Measurements from ENCODE around the gene THRA. TPM values are rescaled to one million over a fixed set of nuclear protein-coding genes. Genes with fewer than 3 reads are reported as not detected.

Gene THRA
- total RNA-seq, 1 experiment from 2014 or later = 10.1 TPM

DNA sequence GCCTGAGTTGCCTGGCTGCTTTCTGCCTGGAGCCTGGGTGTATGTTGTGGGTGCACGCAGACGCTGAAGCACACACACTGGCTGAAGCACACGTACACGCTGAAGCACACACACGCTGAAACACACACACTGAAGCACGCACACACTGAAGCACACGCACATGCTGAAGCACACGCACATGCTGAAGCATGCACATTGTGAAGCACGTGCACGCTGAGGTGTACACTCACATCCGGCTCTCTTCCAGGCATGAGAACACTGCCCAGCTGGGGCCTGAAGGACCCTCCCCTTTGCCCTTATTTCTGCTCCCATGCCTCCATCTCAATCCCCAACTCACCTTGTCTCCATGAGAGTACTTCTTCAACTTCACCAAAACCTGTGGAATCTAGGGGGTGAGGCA lies 31.1 kb upstream of the THRA start:
- no peaks in the 10 kb centered on the region for H3K27me3 ChIP-seq (ENCODE audit: insufficient read depth, low read length)
- H3K79me2 ChIP-seq (ENCODE audit: insufficient read depth, low read length) = no peaks in the 10 kb centered on the region
- H2BK15ac ChIP-seq (ENCODE audit: low read depth, low read length) = no peak overlapping the region
- H3K9me3 ChIP-seq (ENCODE audit: control insufficient read depth, low read depth, low read length) = no peaks in the 10 kb centered on the region
- H2AFZ ChIP-seq (ENCODE audit: low read length) = no peak overlapping the region
- H3K4me1 ChIP-seq (ENCODE audit: insufficient read depth, low read length) = no peaks in the 10 kb centered on the region
- no peak overlapping the region for H2BK120ac ChIP-seq (ENCODE audit: low read depth, low read length, poor library complexity, severe bottlenecking)
- no peak overlapping the region for H2AK5ac ChIP-seq (ENCODE audit: insufficient read length, low read length)
- H4K91ac ChIP-seq (ENCODE audit: insufficient read length, low read depth, low read length) = no peak overlapping the region
- no CpG with 5 or more reads among the region's 11 CpGs for WGBS (ENCODE audit: extremely low coverage, insufficient read length, low lambda C conversion rate)
- no peak overlapping the region for H4K5ac ChIP-seq (ENCODE audit: insufficient read length, low read depth, low read length)
- H3K4me2 ChIP-seq (ENCODE audit: insufficient read depth, insufficient read length, low read length) = no peak overlapping the region
- no peak overlapping the region for H3T11ph ChIP-seq (ENCODE audit: low read length)
- TF ChIP-seq, protein P1, sequence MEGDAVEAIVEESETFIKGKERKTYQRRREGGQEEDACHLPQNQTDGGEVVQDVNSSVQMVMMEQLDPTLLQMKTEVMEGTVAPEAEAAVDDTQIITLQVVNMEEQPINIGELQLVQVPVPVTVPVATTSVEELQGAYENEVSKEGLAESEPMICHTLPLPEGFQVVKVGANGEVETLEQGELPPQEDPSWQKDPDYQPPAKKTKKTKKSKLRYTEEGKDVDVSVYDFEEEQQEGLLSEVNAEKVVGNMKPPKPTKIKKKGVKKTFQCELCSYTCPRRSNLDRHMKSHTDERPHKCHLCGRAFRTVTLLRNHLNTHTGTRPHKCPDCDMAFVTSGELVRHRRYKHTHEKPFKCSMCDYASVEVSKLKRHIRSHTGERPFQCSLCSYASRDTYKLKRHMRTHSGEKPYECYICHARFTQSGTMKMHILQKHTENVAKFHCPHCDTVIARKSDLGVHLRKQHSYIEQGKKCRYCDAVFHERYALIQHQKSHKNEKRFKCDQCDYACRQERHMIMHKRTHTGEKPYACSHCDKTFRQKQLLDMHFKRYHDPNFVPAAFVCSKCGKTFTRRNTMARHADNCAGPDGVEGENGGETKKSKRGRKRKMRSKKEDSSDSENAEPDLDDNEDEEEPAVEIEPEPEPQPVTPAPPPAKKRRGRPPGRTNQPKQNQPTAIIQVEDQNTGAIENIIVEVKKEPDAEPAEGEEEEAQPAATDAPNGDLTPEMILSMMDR (conservative IDR thresholded peaks at IDR 0.05) = no peak
- no peak overlapping the region for H4K8ac ChIP-seq (replicated peaks; ENCODE audit: insufficient read length, low read depth, low read length)
- DNase-seq = no peak
- H3K56ac ChIP-seq (ENCODE audit: insufficient read length, low read depth, low read length) = no peak overlapping the region
- no peaks in the 10 kb centered on the region for H3K79me1 ChIP-seq (ENCODE audit: insufficient read depth, low read depth, low read length, poor library complexity, severe bottlenecking)
- H2BK20ac ChIP-seq (ENCODE audit: low read depth, low read length, poor library complexity, severe bottlenecking) = no peak overlapping the region
- Mint-ChIP-seq H3K27me3 (ENCODE audit: low read depth) (no peaks in the 10 kb centered on the region), H3K9me3 (no peaks in the 10 kb centered on the region), H3K4me1 (peaks cover 6 to 8% of the 10 kb centered on the region in 2 experiments), H3K27ac (no peak overlapping the region), H3K4me3 (no peak overlapping the region), H3K36me3 (ENCODE audit: insufficient read depth in 1 of 3, low read depth in 3 of 3) (peaks cover 34 to 68% (median 61%) of the 10 kb centered on the region in 3 experiments; a peak in 6 of 7 replicates)
- no peak overlapping the region for H3K23ac ChIP-seq (ENCODE audit: insufficient read length, low read depth, low read length)
- no peak overlapping the region for H3K27ac ChIP-seq (ENCODE audit: insufficient read length, low read depth, low read length)
- no peak overlapping the region for H3K18ac ChIP-seq (ENCODE audit: insufficient read length, low read depth, low read length)
- H4K20me1 ChIP-seq (ENCODE audit: control insufficient read depth, insufficient read depth, insufficient read length) = no peaks in the 10 kb centered on the region
- H3K4ac ChIP-seq (ENCODE audit: low read depth, low read length) = no peak overlapping the region
- no peaks in the 10 kb centered on the region for H3K23me2 ChIP-seq (ENCODE audit: insufficient read length, low read depth, low read length, poor library complexity, severe bottlenecking)
- H2BK5ac ChIP-seq (ENCODE audit: insufficient read length, low read length) = no peak overlapping the region
- no peak overlapping the region for H3K9ac ChIP-seq (ENCODE audit: extremely low read depth, insufficient read length, low read length)
- no peak overlapping the region for H2BK12ac ChIP-seq (ENCODE audit: insufficient read length, low read depth, low read length)
- no peak overlapping the region for H3K14ac ChIP-seq (ENCODE audit: insufficient read depth, low read length)
